Effector memory CD4-positive, alpha-beta T cell (primary cell): ENCODE measurements around the gene HNF1A.

Source experiments
- DNase-seq, 3 donors: peaks; one replicate each; pipeline ENCODE4 v3.0.0-alpha.2; 2020
- H3K27ac ChIP-seq: 2 replicates; pipeline ENCODE4 v1.7.0; 2013; ENCODE audit warnings: mild to moderate bottlenecking, low read length, moderate library complexity; ENCODE audit not compliant: insufficient read depth, poor library complexity, severe bottlenecking
- H3K27me3 ChIP-seq: replicated peaks from 2 replicates; pipeline ENCODE4 v1.7.0; 2013; ENCODE audit warnings: mild to moderate bottlenecking, low read length; ENCODE audit not compliant: insufficient read depth, control insufficient read depth, poor library complexity, severe bottlenecking
- H3K36me3 ChIP-seq: 2 replicates; pipeline ENCODE4 v1.7.0; 2013; ENCODE audit warnings: mild to moderate bottlenecking, low read length, moderate library complexity; ENCODE audit not compliant: control insufficient read depth, insufficient read depth
- H3K4me1 ChIP-seq: 2 replicates; pipeline ENCODE4 v1.7.0; 2013; ENCODE audit warnings: low read length, mild to moderate bottlenecking; ENCODE audit not compliant: control insufficient read depth, insufficient read depth, poor library complexity, severe bottlenecking
- H3K4me3 ChIP-seq: 2 replicates; pipeline ENCODE4 v1.7.0; 2013; ENCODE audit warnings: low read length, low read depth, mild to moderate bottlenecking; ENCODE audit not compliant: insufficient read depth, poor library complexity, severe bottlenecking
- H3K9me3 ChIP-seq: 2 replicates; pipeline ENCODE4 v1.7.0; 2013; ENCODE audit warnings: mild to moderate bottlenecking, low read length, moderate library complexity; ENCODE audit not compliant: control insufficient read depth

The HNF1A gene

DNA sequence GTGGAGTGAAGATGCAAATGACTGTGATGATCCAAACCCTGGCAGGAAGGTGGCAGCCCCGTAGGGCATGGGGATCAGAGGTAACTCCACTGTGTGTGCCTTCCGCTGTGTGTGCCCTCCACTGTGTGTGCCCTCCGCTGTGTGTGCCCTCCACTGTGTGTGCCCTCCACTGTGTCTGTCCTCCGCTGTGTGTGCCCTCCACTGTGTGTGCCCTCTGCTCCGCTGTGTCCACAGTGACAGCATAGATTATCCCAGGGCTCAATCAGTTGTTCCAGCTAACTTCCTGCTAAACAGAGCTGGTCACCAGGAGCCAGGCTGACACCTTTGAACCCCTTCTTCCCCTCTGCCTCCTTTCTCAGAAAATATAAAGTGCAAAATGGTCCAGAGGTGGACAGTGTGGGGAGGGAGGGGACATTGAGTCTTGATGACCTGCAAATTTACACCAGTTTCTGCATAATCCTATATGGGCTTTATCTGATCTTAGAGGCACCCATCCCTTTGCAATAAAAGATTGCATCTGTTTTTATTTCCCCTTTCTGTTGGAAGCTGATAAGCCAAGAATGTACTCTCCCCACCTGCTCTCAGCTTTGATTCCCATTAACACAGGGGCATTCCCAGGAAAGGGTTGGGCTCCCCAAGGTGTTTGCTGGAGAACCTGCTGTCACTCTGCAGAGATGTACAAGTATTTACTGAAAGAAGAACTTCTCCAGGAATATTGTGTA, 21.6 kb upstream of the HNF1A start:
- Histone ChIP-seq H3K27me3 (no peaks in the 10 kb centered on the region), H3K4me1 (no peaks in the 10 kb centered on the region), H3K9me3 (no peaks in the 10 kb centered on the region), H3K36me3 (no peaks in the 10 kb centered on the region), H3K4me3 (no peak overlapping the region), H3K27ac (no peak overlapping the region)
- DNase-seq: no peak

DNA sequence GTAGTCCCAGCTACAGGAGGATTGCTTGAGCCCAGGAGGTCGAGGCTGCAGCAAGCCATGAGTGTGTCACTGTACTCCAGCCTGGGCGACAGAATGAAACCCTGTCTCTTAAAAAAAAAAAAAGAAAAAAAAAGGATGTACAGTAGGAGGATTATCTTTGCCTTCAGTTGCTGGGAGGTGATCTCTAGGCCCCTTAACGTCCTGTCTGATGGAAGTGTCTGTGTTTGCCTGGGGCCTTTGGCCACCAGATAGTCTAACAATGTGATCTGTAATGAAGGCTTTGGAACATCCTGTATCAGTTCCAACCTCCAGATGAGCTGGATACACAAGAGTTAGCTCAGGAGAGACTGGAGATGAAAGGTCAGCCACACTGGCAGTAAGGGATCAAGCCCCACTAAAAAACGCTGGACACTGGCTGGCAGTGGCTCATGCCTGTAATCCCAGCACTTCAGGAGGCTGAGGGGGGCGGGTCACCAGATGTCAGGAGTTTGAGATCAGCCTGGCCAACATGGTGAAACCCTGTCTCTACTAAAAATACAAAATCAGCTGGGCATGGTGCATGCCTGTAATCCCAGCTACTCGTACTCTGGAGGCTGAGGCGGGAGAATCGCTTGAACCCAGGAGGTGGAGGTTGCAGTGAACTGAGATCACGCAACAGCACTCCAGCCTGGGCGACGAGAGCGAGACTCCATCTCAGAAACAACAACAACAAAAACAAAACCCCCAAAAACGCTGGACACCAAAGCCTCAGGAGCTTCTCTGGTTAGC, 19.0 kb upstream of the HNF1A start:
- no peak for DNase-seq
- Histone ChIP-seq H3K27me3 (no peaks in the 10 kb centered on the region), H3K4me1 (no peaks in the 10 kb centered on the region), H3K36me3 (no peaks in the 10 kb centered on the region), H3K9me3 (no peaks in the 10 kb centered on the region), H3K4me3 (no peak overlapping the region), H3K27ac (no peak overlapping the region)

DNA sequence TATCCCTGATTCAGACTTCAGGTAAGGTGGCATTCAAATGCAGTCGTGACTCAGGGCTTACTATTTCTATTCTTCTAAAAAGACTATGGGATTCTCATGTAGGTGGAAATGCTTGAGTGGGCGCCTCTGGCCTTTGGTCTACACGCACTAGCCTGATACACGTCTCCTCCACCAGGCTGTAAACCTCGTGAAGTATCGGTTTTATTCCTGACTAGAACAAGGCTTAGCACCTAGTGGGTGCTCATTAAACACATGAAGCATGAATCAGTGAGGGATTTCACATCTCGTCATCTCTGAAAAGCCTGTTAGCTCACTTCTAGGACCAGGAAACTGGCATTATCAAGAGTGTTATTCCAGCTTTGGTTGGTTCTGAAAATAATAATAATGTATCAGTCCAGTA, 17.7 kb upstream of the HNF1A start:
- no peaks in the 10 kb centered on the region for H3K36me3 ChIP-seq
- DNase-seq: no peak
- no peaks in the 10 kb centered on the region for H3K4me1 ChIP-seq
- no peak overlapping the region for H3K27ac ChIP-seq
- no peaks in the 10 kb centered on the region for H3K27me3 ChIP-seq
- H3K9me3 ChIP-seq: no peaks in the 10 kb centered on the region
- no peak overlapping the region for H3K4me3 ChIP-seq

DNA sequence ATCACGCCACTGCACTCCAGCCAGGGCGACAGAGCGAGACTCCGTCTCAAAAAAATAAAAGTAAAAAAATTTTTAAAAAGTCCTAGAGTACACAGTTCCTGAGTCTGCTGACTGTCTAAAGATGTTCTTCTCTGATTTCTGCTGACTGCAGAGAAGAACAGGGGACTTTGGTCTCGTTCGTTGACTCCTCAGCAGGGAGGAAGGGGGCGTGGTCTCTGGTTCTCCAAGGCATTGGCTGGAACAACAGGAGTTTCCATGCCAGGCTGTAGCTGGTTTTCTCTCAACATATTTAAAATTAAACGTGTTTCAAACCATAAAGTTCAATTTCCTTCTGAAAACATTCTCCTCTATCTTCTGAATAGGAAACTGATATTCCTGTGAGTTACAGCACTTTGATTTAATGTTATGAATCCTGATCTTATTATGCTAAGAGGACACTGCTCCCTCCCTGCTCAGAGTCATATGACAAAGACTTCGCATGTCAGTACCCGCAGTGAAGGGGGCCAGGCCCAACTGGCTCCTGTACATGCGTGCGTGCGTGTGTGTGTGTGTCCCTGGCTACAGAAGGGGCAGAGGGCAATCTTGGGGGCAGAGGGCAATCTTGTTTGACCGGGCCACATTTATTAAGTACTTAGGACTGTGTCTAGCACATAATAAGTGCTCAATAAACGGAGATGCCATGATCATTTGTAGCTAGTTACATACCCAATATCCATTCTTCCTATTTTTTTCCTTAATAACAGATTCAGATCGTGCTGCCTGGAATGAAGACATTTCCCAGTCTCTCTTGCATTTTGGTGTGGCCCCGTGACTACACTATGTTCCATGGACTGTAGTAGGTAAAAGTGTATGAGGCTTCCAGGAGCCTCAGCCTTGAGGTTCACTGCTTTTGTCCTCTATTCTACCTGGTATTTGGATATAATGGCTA, 16.5 kb upstream of the HNF1A start:
- no peak for DNase-seq

DNA sequence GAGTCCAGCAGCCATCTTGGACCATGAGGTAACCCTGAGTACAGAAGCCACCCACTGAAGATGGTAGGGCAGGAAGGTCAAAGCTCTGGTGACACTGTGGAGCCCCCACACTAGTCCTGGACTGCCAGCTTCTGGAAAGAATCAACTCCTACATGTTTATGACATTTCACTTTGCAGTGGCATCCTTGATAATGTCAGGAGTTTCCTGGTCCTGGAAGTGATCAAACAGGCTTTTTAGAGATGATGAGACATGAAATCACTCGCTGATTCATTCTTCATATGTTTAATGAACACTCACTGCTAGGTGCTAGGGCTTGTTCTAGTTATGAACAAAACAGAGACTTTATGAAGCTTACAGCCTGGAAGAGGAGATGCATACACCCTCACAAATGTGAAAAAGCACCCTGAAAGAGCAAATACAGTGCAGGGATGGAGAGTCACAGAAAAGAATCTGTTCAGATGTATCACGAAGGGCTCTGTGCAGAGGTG, 15.8 kb upstream of the HNF1A start:
- Histone ChIP-seq H3K4me1 (no peaks in the 10 kb centered on the region), H3K9me3 (no peaks in the 10 kb centered on the region), H3K4me3 (no peak overlapping the region), H3K27me3 (no peaks in the 10 kb centered on the region), H3K36me3 (no peaks in the 10 kb centered on the region), H3K27ac (no peak overlapping the region)
- no peak for DNase-seq

More for the DNA sequence above, 16.5 kb upstream of the HNF1A start:
- H3K36me3 ChIP-seq: no peaks in the 10 kb centered on the region
- H3K27ac ChIP-seq: no peak overlapping the region
- H3K4me1 ChIP-seq: no peaks in the 10 kb centered on the region
- H3K4me3 ChIP-seq: no peak overlapping the region
- H3K9me3 ChIP-seq: no peaks in the 10 kb centered on the region
- no peaks in the 10 kb centered on the region for H3K27me3 ChIP-seq

DNA sequence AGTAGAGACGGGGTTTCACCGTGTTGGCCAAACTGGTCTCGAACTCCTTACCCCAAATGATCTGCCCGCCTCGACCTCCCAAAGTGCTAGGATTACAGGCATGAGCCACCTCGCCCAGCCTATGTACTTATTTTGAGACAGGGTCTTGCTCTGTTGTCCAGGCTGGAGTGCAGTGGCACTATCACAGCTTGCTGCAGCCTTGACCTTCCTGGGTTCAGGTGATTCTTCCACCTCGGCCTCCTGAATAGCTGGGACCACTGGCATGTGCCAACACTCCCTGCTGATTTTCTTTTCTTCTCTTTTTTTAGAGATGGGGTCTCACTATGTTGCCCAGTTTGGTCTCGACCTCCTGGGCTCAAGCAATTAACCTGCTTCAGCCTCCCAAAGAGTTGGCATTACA, 14.0 kb upstream of the HNF1A start:
- H3K27me3 ChIP-seq: no peaks in the 10 kb centered on the region
- no peaks in the 10 kb centered on the region for H3K9me3 ChIP-seq
- H3K27ac ChIP-seq: no peak overlapping the region
- H3K36me3 ChIP-seq: no peaks in the 10 kb centered on the region
- H3K4me1 ChIP-seq: no peaks in the 10 kb centered on the region
- no peak overlapping the region for H3K4me3 ChIP-seq
- no peak for DNase-seq

DNA sequence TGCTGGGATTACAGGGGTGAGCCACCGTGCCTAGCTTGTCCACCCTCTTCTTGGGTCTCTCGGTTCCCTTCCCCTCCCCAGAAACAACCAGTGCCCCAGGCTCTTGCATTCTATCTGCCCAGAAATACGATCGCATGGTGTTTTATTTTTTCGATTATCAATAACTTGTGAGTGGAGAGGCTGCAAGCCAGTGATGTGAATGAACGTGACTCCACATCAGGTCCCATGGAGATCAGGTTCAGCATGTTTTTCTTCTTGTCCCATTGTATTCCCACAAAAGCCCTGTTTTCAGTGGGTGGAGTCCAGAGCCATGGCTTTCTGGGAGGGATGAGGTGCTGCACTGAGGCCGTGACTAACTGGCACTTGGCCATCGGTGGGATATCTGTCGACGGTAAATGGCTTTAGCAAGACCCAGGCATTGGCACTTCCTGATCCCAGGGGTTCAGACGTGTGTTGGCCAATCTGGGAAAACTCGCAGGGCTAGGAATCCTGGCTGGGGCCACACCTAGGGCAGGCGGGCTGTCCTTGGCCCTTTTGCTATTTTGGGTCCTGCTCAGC, 12.7 kb upstream of the HNF1A start:
- no peaks in the 10 kb centered on the region for H3K4me1 ChIP-seq
- H3K27ac ChIP-seq: no peak overlapping the region
- no peak overlapping the region for H3K4me3 ChIP-seq
- H3K27me3 ChIP-seq: no peaks in the 10 kb centered on the region
- H3K9me3 ChIP-seq: no peaks in the 10 kb centered on the region
- DNase-seq: no peak
- no peaks in the 10 kb centered on the region for H3K36me3 ChIP-seq

DNA sequence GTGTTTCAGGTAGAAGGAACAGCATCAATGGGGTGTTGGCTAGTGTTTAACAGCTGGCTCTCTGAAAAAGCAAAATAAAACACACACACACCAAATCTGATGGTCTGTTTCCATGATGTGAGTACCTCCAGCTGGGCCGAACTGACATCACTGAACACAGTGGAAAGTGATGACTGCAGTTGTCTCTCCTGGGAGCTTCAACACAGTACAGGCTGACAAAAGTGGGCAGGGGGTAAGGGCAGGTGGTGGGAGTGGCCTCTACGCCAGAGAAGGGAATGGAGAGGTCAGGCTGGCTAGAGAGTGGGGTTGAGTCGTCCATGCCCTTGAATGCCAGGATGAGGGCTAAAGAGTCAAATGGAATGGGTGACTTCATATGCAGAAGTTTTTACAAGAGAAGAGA, 8.0 kb upstream of the HNF1A start:
- DNase-seq: no peak
- no peaks in the 10 kb centered on the region for H3K9me3 ChIP-seq
- H3K27ac ChIP-seq: no peak overlapping the region
- H3K27me3 ChIP-seq: no peaks in the 10 kb centered on the region
- no peaks in the 10 kb centered on the region for H3K4me1 ChIP-seq
- no peaks in the 10 kb centered on the region for H3K36me3 ChIP-seq
- no peak overlapping the region for H3K4me3 ChIP-seq

DNA sequence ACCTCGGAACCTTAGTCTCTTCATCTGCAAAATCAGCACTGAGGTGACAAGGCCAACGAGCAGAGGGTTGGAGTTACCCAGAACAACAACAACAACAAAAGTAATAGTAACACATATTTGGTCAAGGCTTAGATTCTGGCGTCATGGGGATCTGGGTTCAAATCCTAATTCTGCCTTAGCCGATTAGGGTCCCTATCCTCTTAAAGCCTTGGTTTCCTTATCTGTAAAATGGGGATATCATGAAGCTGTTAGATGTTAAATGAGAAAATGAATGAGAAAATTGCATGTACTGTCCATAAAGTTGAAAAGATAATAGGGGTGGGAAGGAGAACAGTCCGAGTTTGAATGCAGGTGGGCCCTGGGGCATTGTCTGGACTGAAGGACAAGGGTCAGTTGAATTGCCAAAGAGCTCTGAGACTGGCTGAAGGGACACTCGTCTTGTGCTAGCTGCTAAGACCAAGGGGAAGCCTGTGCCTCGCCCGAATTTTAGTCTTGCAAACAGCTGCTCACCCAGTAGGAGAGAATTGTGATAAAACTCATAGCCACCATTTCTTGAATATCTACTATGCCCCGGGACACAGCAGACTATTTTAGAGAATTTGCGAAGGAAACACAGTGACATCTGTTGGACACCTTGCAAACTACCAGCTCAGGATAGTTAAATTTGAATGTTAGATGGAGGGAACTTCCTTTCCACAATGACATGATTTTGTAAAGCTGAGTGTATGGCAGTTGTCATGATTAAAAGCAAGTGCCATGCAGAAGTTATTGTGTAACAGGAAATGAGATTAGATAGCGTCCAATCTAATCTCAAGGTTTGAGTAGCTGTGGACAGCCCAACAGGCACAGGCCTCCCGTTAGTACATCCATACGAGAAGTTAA, 6.8 kb upstream of the HNF1A start:
- Histone ChIP-seq H3K4me3 (no peak overlapping the region), H3K4me1 (no peaks in the 10 kb centered on the region)
- DNase-seq: peak in 1 of 3 donors; percentile 12

More for the DNA sequence above, 6.8 kb upstream of the HNF1A start:
- H3K9me3 ChIP-seq: no peaks in the 10 kb centered on the region
- H3K27ac ChIP-seq: no peak overlapping the region
- no peaks in the 10 kb centered on the region for H3K36me3 ChIP-seq
- no peaks in the 10 kb centered on the region for H3K27me3 ChIP-seq
